GM19023 (cell line): ENCODE measurements around the gene DDRGK1.

Experiments
- ATAC-seq: cut with Tn5 transposase; IDR thresholded peaks from one replicate; pipeline ENCODE4 v1.9.1; 2021; ENCODE audit warnings: mild to moderate bottlenecking, moderate library complexity; ENCODE audit not compliant: unreplicated experiment

The DDRGK1 gene

GRCh38 chr20:3204124-3204794, at the start of gene DDRGK1:
TSS of gene DDRGK1 (minus strand) at chr20:3204682. CDS start at chr20:3204627, 55 bp downstream.
- ATAC-seq = peak; percentile 81

DNA sequence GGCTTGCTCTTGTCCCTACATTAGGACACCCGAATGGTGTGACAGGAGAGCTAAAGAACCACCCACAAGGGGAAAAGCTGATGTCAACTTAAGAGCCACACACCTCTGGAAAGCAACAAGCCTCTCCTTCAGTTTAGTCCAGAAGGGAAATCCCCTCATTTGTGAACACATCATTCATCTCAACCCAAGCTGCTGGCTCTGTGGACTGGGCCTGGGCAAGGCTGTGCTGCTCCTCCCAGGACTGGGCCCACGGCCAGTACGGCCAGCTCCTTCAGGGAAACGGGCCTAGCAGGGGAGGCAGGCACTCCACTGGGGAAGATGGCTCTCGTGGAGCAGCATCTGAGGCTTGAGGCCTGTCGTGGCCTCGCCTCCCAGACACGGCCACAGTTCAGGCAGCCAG, 47.3 kb upstream of the DDRGK1 start:
- ATAC-seq = no peak

- ATAC-seq = no peak
Measured at GRCh38 chr20:3250091-3250504, 45.6 kb upstream of the DDRGK1 start.

DNA sequence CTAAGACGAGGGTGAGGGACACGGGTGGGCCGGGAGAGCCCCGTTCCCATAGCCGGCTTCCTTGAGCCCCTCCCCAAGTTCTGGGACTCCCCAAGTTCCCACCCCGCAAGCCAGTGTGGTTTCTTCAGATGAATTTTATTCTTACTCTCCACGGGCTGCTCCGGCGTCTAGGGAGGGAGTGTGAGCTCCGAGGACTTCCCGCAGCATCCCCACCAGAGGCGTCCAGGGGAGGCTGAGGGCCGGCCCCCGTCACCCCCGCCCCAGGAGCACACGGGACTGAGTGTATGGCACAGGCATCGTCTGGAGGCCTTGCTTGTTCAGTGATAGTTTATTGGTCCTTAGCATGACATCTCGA, 44.5 kb upstream of the DDRGK1 start:
- ATAC-seq = no peak

GRCh38 chr20:3248167-3248992, 43.9 kb upstream of the DDRGK1 start:
- ATAC-seq = no peak

DNA sequence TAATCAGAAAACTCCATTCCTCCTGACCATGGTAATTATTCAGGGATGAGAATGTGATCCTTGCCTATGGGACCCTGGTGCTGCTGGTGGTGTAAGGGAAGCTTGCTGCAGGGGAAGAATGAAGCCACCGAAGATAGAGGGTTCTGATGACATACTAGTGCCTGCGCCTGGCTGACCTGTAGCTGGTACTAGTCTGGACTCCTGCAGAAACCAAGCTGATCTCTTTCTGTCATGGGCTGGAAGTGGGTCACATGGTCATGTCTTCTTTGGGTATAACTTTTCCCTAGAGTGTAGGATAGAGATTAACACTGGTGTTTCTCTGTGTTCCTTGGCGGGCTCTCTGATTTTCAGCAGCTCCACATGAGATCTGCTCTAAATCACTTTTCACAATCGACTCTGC, 43.2 kb upstream of the DDRGK1 start:
- no peak for ATAC-seq

- no peak for ATAC-seq
Measured at GRCh38 chr20:3246682-3247081, 42.2 kb upstream of the DDRGK1 start.

DNA sequence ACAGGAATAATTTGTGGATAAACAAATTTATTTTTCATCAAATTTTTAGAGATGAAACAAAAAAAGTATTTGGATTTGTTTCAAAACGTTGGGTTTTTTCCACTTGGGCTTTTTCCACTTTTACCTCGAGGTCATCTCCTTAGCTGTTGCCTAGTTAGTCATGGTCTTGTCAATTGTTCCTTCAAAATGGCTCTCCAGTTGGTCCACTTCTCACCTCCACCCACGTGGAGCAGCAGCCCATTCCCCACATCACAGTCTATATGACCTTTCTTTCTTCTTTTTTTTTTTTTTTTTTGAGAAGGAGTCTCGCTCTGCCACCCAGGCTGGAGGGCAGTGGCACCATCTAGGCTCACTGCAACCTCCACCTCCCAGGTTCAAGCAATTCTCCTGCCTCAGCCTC, 41.2 kb upstream of the DDRGK1 start:
- ATAC-seq = no peak

GRCh38 chr20:3245156-3245555, 40.7 kb upstream of the DDRGK1 start:
- no peak for ATAC-seq

DNA sequence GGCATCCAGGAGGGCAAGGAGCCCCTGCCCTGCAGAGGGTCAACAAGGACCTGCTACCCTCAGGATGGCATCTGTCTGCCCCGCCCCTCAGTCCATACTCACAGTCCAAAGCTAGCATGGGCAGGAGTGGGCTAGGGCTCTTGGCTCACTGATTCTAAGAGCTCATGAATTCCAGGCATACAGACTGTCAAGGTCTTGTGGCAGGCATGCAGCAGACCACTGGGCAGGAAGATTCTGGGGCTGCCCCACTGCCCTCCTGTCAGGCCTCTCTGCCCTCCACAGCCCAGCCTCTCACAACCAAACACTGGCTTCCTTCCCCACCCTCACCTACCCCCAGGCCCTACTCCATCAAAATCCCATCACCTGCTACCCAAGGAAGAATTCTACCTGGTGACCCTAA, 40.1 kb upstream of the DDRGK1 start:
- no peak for ATAC-seq

- no peak for ATAC-seq
Measured at GRCh38 chr20:3243718-3244358, 39.4 kb upstream of the DDRGK1 start.

DNA sequence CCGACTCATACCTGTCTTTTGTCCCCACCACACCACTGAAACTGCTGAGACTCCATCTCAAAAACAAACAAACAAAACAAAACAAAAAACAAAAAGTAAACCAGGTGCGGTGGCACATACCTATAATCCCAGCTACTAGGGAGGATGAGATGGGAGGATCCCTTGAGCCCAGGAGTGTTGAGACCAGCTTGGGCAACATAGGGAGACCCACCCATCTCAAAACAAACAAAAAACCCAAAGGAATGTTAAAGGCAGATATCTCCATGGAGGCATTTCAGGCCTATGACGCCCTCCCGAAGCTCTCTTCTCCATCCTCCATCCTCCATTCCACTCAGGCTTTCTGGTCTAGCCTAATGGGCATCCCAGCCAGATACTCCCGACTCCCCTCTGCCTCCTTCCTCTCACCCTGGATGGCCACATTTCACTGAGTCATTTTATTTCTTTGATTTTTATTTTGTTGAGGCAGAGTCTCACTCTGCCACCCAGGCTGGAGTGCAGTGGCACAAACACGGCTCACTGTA, 37.8 kb upstream of the DDRGK1 start:
- no peak for ATAC-seq

DNA sequence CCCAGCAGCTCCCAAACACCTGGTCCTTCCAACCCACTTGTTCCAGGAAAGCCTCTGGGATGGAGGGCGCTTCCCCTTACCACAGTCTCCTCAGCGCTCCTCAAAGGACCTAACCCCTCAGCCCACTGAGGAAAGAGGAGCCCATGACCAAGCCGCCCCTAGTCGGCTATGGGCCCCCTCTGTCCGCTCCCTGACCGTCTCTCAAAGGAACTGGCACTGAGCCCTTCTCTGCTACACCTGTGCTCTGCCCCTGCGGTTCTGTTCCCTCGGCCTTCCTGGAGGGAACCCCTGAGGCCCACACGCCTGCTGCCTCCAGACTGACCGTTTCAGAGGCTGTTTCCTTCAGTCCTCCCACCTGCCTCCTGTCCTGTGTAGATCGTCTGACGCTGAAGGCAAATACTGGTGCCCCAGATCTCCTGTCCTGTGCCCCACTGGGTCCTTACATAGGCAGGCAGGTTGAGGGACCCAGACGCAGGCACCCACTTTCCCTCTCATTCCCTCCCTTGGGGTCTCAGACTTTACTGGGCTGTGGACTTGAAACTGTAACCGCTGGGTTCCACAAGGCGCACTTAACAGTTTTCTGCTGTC, 36.4 kb upstream of the DDRGK1 start:
- no peak for ATAC-seq

DNA sequence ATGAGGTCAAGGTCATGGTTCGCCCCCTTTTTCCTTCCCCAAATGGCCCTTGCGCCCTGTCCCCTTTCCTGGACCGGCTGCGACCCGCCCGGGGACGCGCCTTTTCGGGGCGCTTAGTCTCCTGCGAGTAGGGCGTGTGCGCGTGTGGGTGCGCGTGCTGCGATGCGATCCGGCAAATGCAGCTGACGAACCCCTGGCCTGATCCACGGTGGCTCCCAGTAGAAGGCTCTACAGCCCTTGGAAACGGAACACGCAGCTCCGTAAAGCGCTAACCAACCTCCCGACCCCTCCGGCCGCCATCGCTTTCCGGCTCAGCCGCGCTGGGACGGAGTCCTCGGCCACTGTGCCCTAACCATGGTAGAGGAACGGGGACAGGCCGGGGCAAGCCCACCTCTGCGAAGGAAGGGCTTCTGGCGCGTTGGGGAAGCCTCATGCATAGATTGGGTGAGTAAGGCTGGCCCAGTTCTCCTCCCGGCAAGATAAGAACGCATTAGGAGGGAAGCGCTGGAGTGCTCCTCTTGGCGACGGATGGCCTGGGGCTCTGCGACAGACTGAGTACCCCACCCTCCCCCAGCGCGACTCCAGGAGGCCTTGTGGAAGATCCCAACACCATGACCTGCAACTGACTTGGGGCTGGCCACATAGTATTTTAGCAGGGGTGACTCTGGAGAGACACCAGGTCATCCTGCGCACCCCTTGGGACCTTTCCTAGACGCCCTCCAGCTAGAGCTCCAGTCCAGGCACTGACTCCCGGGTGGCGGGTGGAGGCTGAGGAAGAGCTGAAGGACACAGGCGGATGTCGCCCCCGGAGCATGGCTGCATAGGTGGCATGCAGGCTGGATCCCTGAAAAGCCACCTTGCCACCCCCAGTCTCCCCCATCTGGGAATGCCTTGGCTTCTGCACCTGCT, 35.6 kb upstream of the DDRGK1 start:
- no peak for ATAC-seq

GRCh38 chr20:3239026-3239866, 34.8 kb upstream of the DDRGK1 start, which contains the start of gene SLC4A11:
TSS of gene SLC4A11 (minus strand) at chr20:3239190. CDS start at chr20:3239137, 53 bp downstream.
- no peak for ATAC-seq

GRCh38 chr20:3238616-3239025, 34.1 kb upstream of the DDRGK1 start:
- no peak for ATAC-seq

- no peak for ATAC-seq
Measured at GRCh38 chr20:3237958-3238615, 33.6 kb upstream of the DDRGK1 start.

- no peak for ATAC-seq
Measured at GRCh38 chr20:3237011-3237957, 32.8 kb upstream of the DDRGK1 start.
